HL-60 (cell line): ENCODE data around the gene DLG1.

Source experiments
- DNase-seq, 2 experiments: peaks; one replicate each; pipeline ENCODE4 v3.0.0-alpha.2; 2010 to 2020; ENCODE audit warnings: low read depth in 1 of 2, low spot score in 1 of 2
- H3K27ac ChIP-seq: fragments of 250-450 bp; sonication (Bioruptor Pico); replicated peaks from 2 replicates; pipeline ENCODE4 v1.5.1; 2020; ENCODE audit warnings: mild to moderate bottlenecking, moderate library complexity
- H3K27me3 ChIP-seq: fragments of 250-450 bp; sonication (Bioruptor Pico); 2 replicates; pipeline ENCODE4 v1.5.1; 2021; ENCODE audit warnings: mild to moderate bottlenecking, moderate library complexity; ENCODE audit not compliant: insufficient read depth, poor library complexity, severe bottlenecking
- H3K4me3 ChIP-seq: replicated peaks from 2 replicates; pipeline ENCODE4 v1.5.1; 2011; ENCODE audit warnings: mild to moderate bottlenecking, control low read depth, low read length; ENCODE audit not compliant: insufficient read depth
- CTCF ChIP-seq: IDR thresholded peaks from one replicate; pipeline ENCODE4 v1.5.1; 2011; ENCODE audit warnings: low read length, control low read depth, inconsistent platforms; ENCODE audit not compliant: insufficient read depth
- GABPA ChIP-seq: IDR thresholded peaks from 2 replicates; pipeline ENCODE4 v1.6.1; 2012; ENCODE audit warnings: low read depth
- POLR2AphosphoS5 ChIP-seq: IDR thresholded peaks from 2 replicates; pipeline ENCODE4 v1.6.1; 2012; ENCODE audit warnings: low read depth
- REST ChIP-seq: IDR thresholded peaks from 2 replicates; pipeline ENCODE4 v1.6.1; 2012; ENCODE audit warnings: low read depth; ENCODE audit not compliant: insufficient replicate concordance
- SPI1 ChIP-seq: IDR thresholded peaks from 2 replicates; pipeline ENCODE4 v1.6.1; 2012; ENCODE audit warnings: low read depth, mild to moderate bottlenecking, borderline replicate concordance

DLG1 gene

GRCh38 chr3:196997311-196997710 is 301.1 kb downstream of the DLG1 start:
- H3K27me3 ChIP-seq: no peaks in the 10 kb centered on the region
- no peak overlapping the region for H3K27ac ChIP-seq
- H3K4me3 ChIP-seq: no peak overlapping the region
- no peak for DNase-seq
- TF ChIP-seq POLR2AphosphoS5 (no peak), CTCF (no peak), SPI1 (no peak), GABPA (no peak), REST (no peak)

GRCh38 chr3:196996454-196997265 is 301.8 kb downstream of the DLG1 start:
- H3K27ac ChIP-seq: no peak overlapping the region
- no peak overlapping the region for H3K4me3 ChIP-seq
- DNase-seq: no peak
- TF ChIP-seq POLR2AphosphoS5 (no peak), REST (no peak), SPI1 (no peak), GABPA (no peak), CTCF (no peak)
- no peaks in the 10 kb centered on the region for H3K27me3 ChIP-seq

- TF ChIP-seq SPI1: no peak
- TF ChIP-seq GABPA: no peak
- no peak for TF ChIP-seq REST
- TF ChIP-seq POLR2AphosphoS5: no peak
- H3K27me3 ChIP-seq: no peaks in the 10 kb centered on the region
- no peak for DNase-seq
- H3K27ac ChIP-seq: no peak overlapping the region
- no peak overlapping the region for H3K4me3 ChIP-seq
These were observed 302.6 kb downstream of the DLG1 start for GRCh38 chr3:196995646-196996355.
